Spleen (tissue), 11 donors: ENCODE data around the gene ANKRD60. TPM values are rescaled to one million over a fixed set of nuclear protein-coding genes. Genes with fewer than 3 reads are reported as not detected.

ENCODE experiments used
- DNase-seq: peaks from one replicate; pipeline ENCODE4 v3.0.0-alpha.2; 2020
- H3K27ac ChIP-seq, 8 donors: fragments of 200-600 bp; sonication (generic) in 7 of 8; 1 replicate in 4 of 8; 2 replicates in 4 of 8; pipeline versions ENCODE4 v1.5.0 to v1.8.0; 2016 to 2021; ENCODE audit warnings: inconsistent platforms in 4 of 8, mild to moderate bottlenecking in 4 of 8, moderate library complexity in 1 of 8
- H3K27me3 ChIP-seq, 7 donors: fragments of 200-600 bp; sonication (generic) in 6 of 7; replicated peaks in 1 of 7; 1 replicate in 4 of 7; 2 replicates in 3 of 7; pipeline versions ENCODE4 v1.5.0 to v1.8.0; 2016 to 2021; ENCODE audit warnings: inconsistent platforms in 3 of 7, mild to moderate bottlenecking in 1 of 7
- H3K36me3 ChIP-seq, 6 donors: fragments of 200-600 bp; sonication (generic) in 5 of 6; 1 replicate in 4 of 6; 2 replicates in 2 of 6; pipeline versions ENCODE4 v1.5.0 to v1.8.0; 2016 to 2021; ENCODE audit warnings: inconsistent platforms in 2 of 6
- H3K4me1 ChIP-seq, 6 donors: fragments of 200-600 bp; sonication (generic) in 5 of 6; 1 replicate in 3 of 6; 2 replicates in 3 of 6; pipeline versions ENCODE4 v1.5.0 to v1.8.0; 2016 to 2021; ENCODE audit warnings: inconsistent platforms in 3 of 6
- H3K4me3 ChIP-seq, 8 donors: fragments of 200-600 bp; sonication (generic) in 7 of 8; 1 replicate in 4 of 8; 2 replicates in 4 of 8; pipeline versions ENCODE4 v1.5.0 to v1.8.0; 2016 to 2021; ENCODE audit warnings: inconsistent platforms in 4 of 8, mild to moderate bottlenecking in 4 of 8, moderate library complexity in 2 of 8
- H3K9me3 ChIP-seq, 8 donors: fragments of 200-600 bp; sonication (generic) in 7 of 8; 1 replicate in 4 of 8; 2 replicates in 4 of 8; pipeline versions ENCODE4 v1.5.0 to v1.8.0; 2016 to 2021; ENCODE audit warnings: inconsistent platforms in 4 of 8
- CTCF ChIP-seq, 11 experiments: fragments of 200-600 bp in 7 of 11; fragments of 450-650 bp in 4 of 11; sonication (generic) in 4 of 11; IDR thresholded peaks in 8 of 11; conservative IDR thresholded peaks in 3 of 11; 1 replicate in 7 of 11; 2 replicates in 4 of 11; pipeline versions ENCODE4 v1.4.0 to v1.8.0; 2016 to 2021; ENCODE audit warnings: antibody characterized with exemption in 11 of 11, inconsistent platforms in 4 of 11, mild to moderate bottlenecking in 1 of 11
- POLR2A ChIP-seq, 3 donors: fragments of 450-650 bp; IDR thresholded peaks; one replicate each; pipeline ENCODE4 v1.5.1; 2017; ENCODE audit warnings: antibody characterized with exemption in 3 of 3, mild to moderate bottlenecking in 1 of 3
- POLR2AphosphoS5 ChIP-seq, 3 donors: sonication (generic); formaldehyde crosslinking; IDR thresholded peaks; one replicate each; pipeline ENCODE4 v1.5.1; 2017; ENCODE audit warnings: antibody characterized with exemption in 3 of 3
- WGBS, 5 donors: extraction: QIAGEN DNeasy Blood & Tissue Kit in 3 of 5; methylation state at CpG; one replicate each; pipeline versions ENCODE4 v1.1.5 to v1.1.7; 2013 to 2018; 5-methylcytosine and 5-hydroxymethylcytosine counted together
- intact Hi-C: fragments of 100-400 bp; cut with DNase I; formaldehyde crosslinking; loops from one replicate; pipeline ENCODE4 v1.15.0; 2023; ENCODE audit warnings: low total_unique reads
- polyA plus RNA-seq, 3 donors: library from polyadenylated mRNA; stranded (reverse); fragments of 200-250 nt; gene quantifications; one replicate each; pipeline ENCODE4 v1.2.1, GENCODE V29; 2013
- total RNA-seq, 7 donors: library from RNA; depleted of rRNA in 3 of 7; stranded (reverse); fragments of >200 nt in 3 of 7; fragmentation: NEBNext Ultra II Directional in 4 of 7; extraction: Animal tissue kit (Norgen Biotek cat#: 25700) in 4 of 7; gene quantifications; one replicate each; pipeline versions ENCODE4 v1.1.0 to v1.2.1, GENCODE V29; 2016 to 2021
- donor health status: healthy with polysubstance abuse.
- donor health status: DM: no; HTN: no; CAD: no; lungs with moderate emphysema.
- donor health status: DM: no; HTN: no; CAD: no.
- donor health status: Bipolar disorder and iron deficiency.
- donor health status: healthy.
- donor health status: DM: no; HTN: no; CAD: no.
- donor health status: DM: yes; HTN: yes; CAD: no.

The ANKRD60 gene
- total and polyA plus RNA-seq, 10 donors, result not detected

- H3K9me3 ChIP-seq, result no peaks in the 10 kb centered on the region
- TF ChIP-seq CTCF (IDR thresholded peaks at IDR 0.05 in 8 of 11, conservative IDR thresholded peaks at IDR 0.05 in 3 of 11), result no peak
- TF ChIP-seq POLR2AphosphoS5 (IDR thresholded peaks at IDR 0.05), result no peak
- TF ChIP-seq POLR2A (IDR thresholded peaks at IDR 0.05), result no peak
- DNase-seq, result no peak
- no peaks in the 10 kb centered on the region for H3K27me3 ChIP-seq
- 71 to 80% (median 74%) methylated on average over 8 to 9 of the region's 9 CpGs for WGBS, 5 donors
- H3K4me1 ChIP-seq, result no peaks in the 10 kb centered on the region
- H3K36me3 ChIP-seq, result no peaks in the 10 kb centered on the region
- no peak overlapping the region for H3K4me3 ChIP-seq
- intact Hi-C loops, result no loop called here
- no peak overlapping the region for H3K27ac ChIP-seq
Measured at GRCh38 chr20:58198901-58199355, 29.5 kb downstream of the ANKRD60 start.

- WGBS, 5 donors, result 67 to 75% (median 72%) methylated on average over 4 of the region's 4 CpGs
- Histone ChIP-seq H3K36me3 (no peaks in the 10 kb centered on the region), H3K4me1 (no peaks in the 10 kb centered on the region), H3K27me3 (no peaks in the 10 kb centered on the region), H3K9me3 (no peaks in the 10 kb centered on the region), H3K4me3 (no peak overlapping the region), H3K27ac (no peak overlapping the region)
- TF ChIP-seq POLR2A (IDR thresholded peaks at IDR 0.05) (no peak), CTCF (IDR thresholded peaks at IDR 0.05 in 8 of 11, conservative IDR thresholded peaks at IDR 0.05 in 3 of 11) (no peak), POLR2AphosphoS5 (IDR thresholded peaks at IDR 0.05) (no peak)
- no peak for DNase-seq
- intact Hi-C loops, result no loop called here
Measured at GRCh38 chr20:58198384-58198783, 30.1 kb downstream of the ANKRD60 start.

GRCh38 chr20:58197185-58197469 is 31.3 kb downstream of the ANKRD60 start:
- H3K36me3 ChIP-seq, result no peaks in the 10 kb centered on the region
- H3K27ac ChIP-seq, result no peak overlapping the region
- H3K4me1 ChIP-seq, result no peaks in the 10 kb centered on the region
- intact Hi-C loops, result no loop called here
- no peak overlapping the region for H3K4me3 ChIP-seq
- DNase-seq, result no peak
- peaks cover 0 to 6% (median 0%) of the 10 kb centered on the region in 7 donors for H3K27me3 ChIP-seq
- WGBS, 5 donors, result 88 to 94% (median 91%) methylated on average over 8 of the region's 8 CpGs
- no peak for TF ChIP-seq CTCF (IDR thresholded peaks at IDR 0.05 in 8 of 11, conservative IDR thresholded peaks at IDR 0.05 in 3 of 11)
- TF ChIP-seq POLR2A (IDR thresholded peaks at IDR 0.05), result no peak
- TF ChIP-seq POLR2AphosphoS5 (IDR thresholded peaks at IDR 0.05), result no peak
- H3K9me3 ChIP-seq, result no peaks in the 10 kb centered on the region

- Histone ChIP-seq H3K4me1 (no peaks in the 10 kb centered on the region), H3K36me3 (no peaks in the 10 kb centered on the region), H3K27ac (no peak overlapping the region), H3K4me3 (no peak overlapping the region), H3K27me3 (peaks cover 0 to 9% (median 0%) of the 10 kb centered on the region in 7 donors), H3K9me3 (no peaks in the 10 kb centered on the region)
- intact Hi-C loops, result no loop called here
- no peak for TF ChIP-seq POLR2AphosphoS5 (IDR thresholded peaks at IDR 0.05)
- TF ChIP-seq CTCF (IDR thresholded peaks at IDR 0.05 in 8 of 11, conservative IDR thresholded peaks at IDR 0.05 in 3 of 11), result no peak
- no peak for TF ChIP-seq POLR2A (IDR thresholded peaks at IDR 0.05)
- WGBS, 5 donors, result 87 to 92% (median 89%) methylated on average over 24 of the region's 24 CpGs
- DNase-seq, result no peak
Measured at GRCh38 chr20:58196402-58197184, 31.9 kb downstream of the ANKRD60 start.
